Esophagus (tissue), 2 donors: ENCODE data around the gene GPR31. TPM values are rescaled to one million over a fixed set of nuclear protein-coding genes. Genes with fewer than 3 reads are reported as not detected.
"Not testable (repeated sequence)": the region's sequence is repeated elsewhere in the genome, so short reads cannot be mapped to it uniquely, and the experiment has no call there.

ENCODE experiments used
- H3K27ac ChIP-seq, 2 donors: one replicate each; pipeline ENCODE4 v1.5.1; 2013; ENCODE audit warnings: low read depth in 2 of 2, mild to moderate bottlenecking in 2 of 2, inconsistent platforms in 1 of 2, low read length in 1 of 2, moderate library complexity in 1 of 2
- H3K27me3 ChIP-seq, 2 donors: one replicate each; pipeline ENCODE4 v1.6.1; 2013; ENCODE audit warnings: low read length in 2 of 2, control low read depth in 1 of 2, mild to moderate bottlenecking in 1 of 2; ENCODE audit not compliant: insufficient read depth in 2 of 2, control insufficient read depth in 1 of 2
- H3K36me3 ChIP-seq, 2 donors: one replicate each; pipeline ENCODE4 v1.6.1; 2013; ENCODE audit warnings: low read length in 1 of 2; ENCODE audit not compliant: control insufficient read depth in 2 of 2, insufficient read depth in 2 of 2
- H3K4me1 ChIP-seq, 2 donors: one replicate each; pipeline ENCODE4 v1.6.1; 2013; ENCODE audit warnings: low read length in 1 of 2; ENCODE audit not compliant: control insufficient read depth in 2 of 2, insufficient read depth in 2 of 2
- H3K4me3 ChIP-seq, 2 donors: one replicate each; pipeline ENCODE4 v1.5.1; 2013; ENCODE audit warnings: low read length in 2 of 2, mild to moderate bottlenecking in 2 of 2, low read depth in 1 of 2, moderate library complexity in 1 of 2
- H3K9me3 ChIP-seq, 2 donors: one replicate each; pipeline ENCODE4 v1.6.1; 2013; ENCODE audit warnings: mild to moderate bottlenecking in 2 of 2, low read depth in 1 of 2, low read length in 1 of 2, moderate library complexity in 1 of 2; ENCODE audit not compliant: control insufficient read depth in 2 of 2, insufficient read depth in 1 of 2
- WGBS, 2 donors: extraction: QIAGEN DNeasy Blood & Tissue Kit; methylation state at CpG; one replicate each; pipeline ENCODE4 v1.1.7; 2013; 5-methylcytosine and 5-hydroxymethylcytosine counted together
- polyA plus RNA-seq, 2 donors: library from polyadenylated mRNA; stranded (reverse); fragments of 200-250 nt; gene quantifications; one replicate each; pipeline ENCODE4 v1.2.3, GENCODE V29; 2013
- donor health status: healthy with polysubstance abuse.
- donor health status: Bipolar disorder and iron deficiency.

Gene GPR31
- polyA plus RNA-seq, 2 donors = not detected

DNA sequence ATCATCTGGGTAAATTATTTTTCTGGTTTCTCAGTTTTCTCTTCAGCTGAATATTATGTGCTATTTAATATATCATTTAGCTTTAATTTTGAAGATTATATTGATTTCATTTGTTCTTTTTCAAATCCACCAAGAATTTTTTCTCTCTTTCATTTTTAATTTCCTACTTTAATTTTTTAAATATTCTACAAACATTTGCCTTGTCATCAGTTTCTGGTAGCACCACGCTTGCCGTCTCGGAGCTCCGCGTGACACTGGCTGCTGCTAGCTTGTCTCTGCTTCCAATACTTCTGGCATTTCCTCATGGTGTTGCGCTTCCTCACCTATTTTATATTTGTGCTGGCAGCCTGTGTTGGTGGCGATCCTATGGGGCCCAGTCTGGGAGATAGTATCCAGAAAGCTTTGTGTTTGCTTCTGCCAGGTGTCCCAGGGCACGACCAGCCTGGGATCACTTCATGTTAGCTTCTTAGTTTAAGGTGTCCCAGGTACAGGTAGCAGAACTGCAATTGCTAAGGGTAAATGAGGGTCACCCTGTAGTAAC, 33.3 kb upstream of the GPR31 start:
- H3K36me3 ChIP-seq, H3K4me3 ChIP-seq, H3K27me3 ChIP-seq, H3K4me1 ChIP-seq, H3K9me3 ChIP-seq, H3K27ac ChIP-seq: not testable (repeated sequence)
- WGBS, 2 donors = 92 to 95% methylated on average over 8 of the region's 8 CpGs

DNA sequence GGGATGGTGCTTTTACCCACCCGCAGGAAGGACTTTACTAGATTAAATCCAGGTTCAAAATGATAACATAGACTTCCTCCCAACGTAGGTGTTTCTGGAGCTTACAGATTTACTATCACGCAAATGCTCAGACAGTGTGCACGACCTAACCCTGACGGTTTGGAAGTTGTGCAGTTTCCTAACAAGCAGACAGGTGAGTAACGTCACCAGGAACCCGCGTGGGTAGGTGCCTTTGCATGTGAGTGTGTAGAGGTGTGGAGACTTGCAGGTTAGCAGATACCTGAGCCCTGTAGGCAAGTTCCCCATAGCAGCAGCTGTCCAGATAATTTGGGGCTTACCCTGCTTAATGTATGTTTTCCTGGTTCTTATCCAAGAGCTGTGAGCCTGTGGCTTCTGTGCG, 29.5 kb upstream of the GPR31 start:
- 57 to 64% methylated on average over 9 of the region's 9 CpGs for WGBS, 2 donors
- H3K4me3 ChIP-seq, H3K9me3 ChIP-seq, H3K27me3 ChIP-seq, H3K4me1 ChIP-seq, H3K27ac ChIP-seq, H3K36me3 ChIP-seq: not testable (repeated sequence)

DNA sequence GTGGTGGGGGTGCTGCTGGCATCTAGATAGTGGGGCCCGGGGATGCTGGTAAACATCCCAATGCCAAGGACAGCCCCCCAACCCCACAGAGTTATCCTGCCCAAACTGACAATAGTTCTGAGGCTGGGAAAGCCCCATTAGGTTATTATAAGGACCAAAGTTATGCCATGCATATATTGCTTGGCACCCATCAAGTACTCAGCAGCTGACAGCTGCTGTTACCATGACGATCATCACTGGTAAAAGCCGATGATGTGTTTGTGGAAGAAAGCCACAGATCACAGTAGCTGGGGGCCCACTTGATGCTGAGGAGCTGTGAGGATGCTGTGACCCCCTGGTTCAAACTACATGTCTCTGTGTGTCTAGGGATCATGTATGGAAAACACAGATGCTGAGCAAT, 27.3 kb upstream of the GPR31 start:
- not testable (repeated sequence) for H3K9me3 ChIP-seq, H3K4me1 ChIP-seq, H3K4me3 ChIP-seq, H3K27ac ChIP-seq, H3K36me3 ChIP-seq, H3K27me3 ChIP-seq
- 53 to 63% methylated on average over 3 of the region's 3 CpGs for WGBS, 2 donors

DNA sequence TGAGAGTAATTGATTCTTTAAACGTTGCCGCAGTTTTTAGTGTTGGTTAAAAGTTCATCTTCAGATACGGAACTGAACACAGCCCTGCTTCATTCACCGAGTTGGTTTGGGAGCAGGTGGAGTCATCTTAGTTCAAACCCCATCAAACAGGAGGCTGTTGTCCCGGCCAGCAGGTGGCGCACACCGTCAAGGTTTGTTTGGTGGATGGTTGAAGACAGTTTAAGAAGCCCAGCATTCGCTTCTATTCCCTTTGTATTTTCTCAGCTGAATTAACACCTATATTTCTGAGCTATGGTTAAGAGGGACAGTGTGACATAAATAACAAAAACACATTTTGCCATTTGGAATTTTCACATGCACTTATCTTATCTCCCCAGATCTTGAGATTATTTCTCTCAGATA, 25.1 kb upstream of the GPR31 start:
- not testable (repeated sequence) for H3K27me3 ChIP-seq, H3K27ac ChIP-seq, H3K4me1 ChIP-seq, H3K36me3 ChIP-seq, H3K4me3 ChIP-seq, H3K9me3 ChIP-seq
- 3% methylated on average over 4 of the region's 8 CpGs for WGBS, 2 donors

DNA sequence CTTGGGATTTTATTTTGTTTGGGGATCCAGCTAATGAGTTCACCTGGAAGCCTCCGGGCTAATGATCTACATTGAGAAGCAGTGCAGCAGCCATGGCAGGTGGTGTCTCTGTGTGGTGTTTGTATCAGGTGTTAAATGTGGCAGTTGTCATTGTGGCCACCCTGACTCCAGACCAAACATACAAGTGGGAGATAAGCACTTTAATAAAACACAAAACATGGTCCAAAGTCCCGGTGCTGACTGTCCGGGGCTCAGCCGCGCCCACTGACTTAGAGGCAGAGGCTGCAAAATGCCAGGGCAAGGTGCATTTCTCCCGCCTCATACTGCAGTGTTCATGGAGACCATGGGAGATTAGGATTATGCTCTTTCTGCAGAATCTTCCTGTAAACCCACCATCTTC, 23.6 kb upstream of the GPR31 start:
- not testable (repeated sequence) for H3K27ac ChIP-seq, H3K27me3 ChIP-seq, H3K4me3 ChIP-seq, H3K9me3 ChIP-seq, H3K4me1 ChIP-seq, H3K36me3 ChIP-seq
- no CpG with 5 or more reads among the region's 6 CpGs for WGBS, 2 donors

DNA sequence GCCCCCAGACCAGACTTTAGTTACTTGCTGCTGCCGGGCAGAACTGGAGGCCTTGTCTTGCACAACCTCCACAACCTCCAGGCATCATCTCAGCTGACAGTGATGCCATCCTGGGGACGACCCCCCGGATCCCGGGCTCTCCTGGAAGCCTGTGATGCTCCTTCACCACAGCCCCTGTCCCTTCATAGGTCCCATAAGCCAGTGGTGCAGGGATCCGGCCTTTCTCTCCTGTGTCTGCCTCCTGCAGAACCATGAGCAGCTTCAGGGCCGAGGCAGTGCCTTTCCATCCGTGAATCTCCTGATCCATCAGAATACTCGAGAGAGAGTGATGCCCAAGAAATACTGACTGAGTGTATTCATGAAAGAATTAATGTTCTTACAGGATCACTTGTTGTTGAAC, 22.3 kb upstream of the GPR31 start:
- not testable (repeated sequence) for H3K4me1 ChIP-seq, H3K36me3 ChIP-seq, H3K27ac ChIP-seq, H3K27me3 ChIP-seq, H3K9me3 ChIP-seq, H3K4me3 ChIP-seq
- 74 to 78% methylated on average over 6 to 7 of the region's 8 CpGs for WGBS, 2 donors

DNA sequence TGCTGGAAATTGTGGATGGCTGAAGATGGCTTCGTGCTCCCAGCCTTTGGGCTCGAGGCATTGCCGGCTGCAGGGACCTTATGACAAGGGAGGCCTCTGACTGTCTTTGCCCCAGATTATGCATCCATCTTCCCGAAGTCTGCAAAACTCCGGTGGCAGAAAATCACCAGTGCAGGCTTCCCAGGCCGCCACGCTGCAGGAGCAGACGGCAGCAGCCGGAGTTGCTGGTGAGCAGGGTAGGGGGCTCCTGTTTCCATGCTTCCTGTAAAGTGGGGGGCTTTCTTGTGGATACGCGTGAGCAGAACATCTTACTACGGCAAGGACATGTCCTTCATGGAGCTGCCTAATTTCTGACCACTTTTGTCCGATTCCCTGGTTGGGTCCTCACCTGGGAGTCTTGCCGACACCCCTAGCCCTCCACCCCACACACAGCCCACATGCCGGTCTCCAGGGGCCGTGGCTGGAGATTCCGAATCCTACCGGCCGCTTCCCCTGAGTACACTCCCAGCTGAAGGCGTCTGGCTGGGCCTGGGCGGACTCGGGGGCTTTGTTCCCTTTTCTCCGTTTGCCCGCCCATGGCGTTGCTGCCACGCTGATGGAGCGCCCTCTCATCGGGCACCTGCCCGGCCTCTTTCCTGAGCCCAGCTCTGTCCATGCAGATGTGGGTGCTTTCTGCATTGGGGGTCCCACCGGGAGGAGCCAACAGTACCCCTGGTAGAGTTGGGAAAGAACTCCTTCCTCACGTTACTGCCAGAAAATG, 21.3 kb upstream of the GPR31 start:
- not testable (repeated sequence) for H3K27ac ChIP-seq, H3K9me3 ChIP-seq, H3K36me3 ChIP-seq, H3K4me3 ChIP-seq, H3K4me1 ChIP-seq, H3K27me3 ChIP-seq
- WGBS, 2 donors = 88% methylated on average over 21 to 24 of the region's 31 CpGs

DNA sequence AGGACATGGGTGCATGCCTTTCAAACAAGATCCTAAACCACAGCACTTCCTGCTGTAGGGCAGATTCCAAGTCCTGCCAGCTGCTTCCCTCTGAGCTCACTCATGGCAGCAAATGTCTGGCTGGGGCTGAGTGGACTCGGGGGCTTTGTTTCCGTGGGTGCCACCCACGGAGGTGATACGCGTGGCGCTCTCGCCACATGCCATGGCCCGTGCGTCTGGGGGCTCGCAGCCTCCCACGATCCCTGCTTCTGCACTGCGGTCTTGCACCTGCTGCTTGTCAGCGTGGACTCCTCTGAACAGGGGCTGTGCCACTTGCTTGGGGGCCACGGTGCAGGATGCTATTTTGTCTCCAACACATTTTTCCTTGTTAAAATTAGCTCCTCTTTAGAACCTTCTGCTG, 19.5 kb upstream of the GPR31 start:
- 83 to 92% methylated on average over 13 to 14 of the region's 14 CpGs for WGBS, 2 donors

DNA sequence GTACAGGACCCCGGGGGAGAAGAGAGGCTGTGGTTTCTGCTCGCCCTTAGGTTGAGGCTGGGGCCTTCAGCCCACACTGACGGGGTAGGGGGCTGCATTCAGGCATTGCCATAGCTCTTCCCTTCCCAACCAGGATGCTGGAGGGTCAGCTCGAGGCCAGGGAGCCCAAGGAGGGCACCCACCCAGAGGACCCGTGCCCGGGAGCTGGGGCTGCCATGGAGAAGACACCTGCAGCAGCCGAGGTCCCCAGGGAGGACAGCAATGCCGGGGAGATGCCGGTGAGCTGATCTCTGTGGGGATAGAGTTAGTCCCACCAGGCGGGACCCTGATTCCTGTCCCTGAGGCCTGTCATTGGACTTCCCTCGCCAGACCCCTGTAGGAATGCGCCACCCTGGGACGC, 14.2 kb upstream of the GPR31 start:
- H3K9me3 ChIP-seq, H3K4me1 ChIP-seq, H3K36me3 ChIP-seq, H3K27ac ChIP-seq, H3K4me3 ChIP-seq, H3K27me3 ChIP-seq: not testable (repeated sequence)
- 83% methylated on average over 13 of the region's 13 CpGs for WGBS, 2 donors

More for the DNA sequence above, 19.5 kb upstream of the GPR31 start:
- not testable (repeated sequence) for H3K4me1 ChIP-seq, H3K36me3 ChIP-seq, H3K27me3 ChIP-seq, H3K9me3 ChIP-seq, H3K4me3 ChIP-seq, H3K27ac ChIP-seq

DNA sequence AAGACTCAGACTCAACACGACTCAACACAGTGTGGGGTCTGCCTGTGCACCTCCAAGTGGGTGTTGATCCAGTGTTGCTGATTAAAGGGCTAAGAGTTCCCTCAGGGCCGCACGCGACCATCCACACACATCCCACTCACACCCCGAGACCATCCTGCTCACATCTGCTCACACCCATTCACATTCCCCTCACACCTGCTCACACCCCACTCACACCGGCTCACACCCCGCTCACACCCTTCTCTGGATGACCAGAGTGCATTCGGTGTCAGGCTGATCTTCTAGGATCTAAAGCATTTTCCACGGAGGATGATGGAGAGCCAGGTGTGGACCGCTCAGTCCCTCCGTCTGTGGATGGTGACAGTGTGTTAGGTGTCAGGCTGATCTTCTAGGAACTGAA, 13.5 kb upstream of the GPR31 start:
- H3K36me3 ChIP-seq, H3K9me3 ChIP-seq, H3K4me3 ChIP-seq, H3K27me3 ChIP-seq, H3K27ac ChIP-seq, H3K4me1 ChIP-seq: not testable (repeated sequence)
- WGBS, 2 donors = 87 to 88% methylated on average over 11 of the region's 11 CpGs
